ENCODE data around the gene THSD7B.

Gene THSD7B

DNA sequence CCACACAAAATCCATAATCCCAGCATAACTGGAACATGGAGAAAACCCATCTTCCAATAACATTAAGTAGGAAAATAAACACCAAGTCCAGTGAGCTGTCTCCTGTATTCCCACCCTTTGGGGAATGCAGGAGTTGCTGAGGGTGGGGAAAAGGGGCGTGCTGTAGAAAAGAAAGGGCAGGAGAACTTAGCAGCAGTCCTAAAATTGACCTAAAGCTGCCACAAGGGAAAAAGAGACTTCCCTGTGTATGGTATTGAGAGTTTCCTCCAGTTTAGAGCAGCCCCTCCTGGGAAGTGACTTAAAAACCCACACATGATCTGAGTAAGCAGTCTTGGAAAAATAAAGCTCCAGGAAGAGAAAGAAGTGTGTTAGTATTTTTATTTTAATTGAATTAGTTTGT, 428.8 kb downstream of the THSD7B start:
- no peak overlapping the region for H3K27ac ChIP-seq (ENCODE audit: low read depth, low read length)
- H3K9ac ChIP-seq (ENCODE audit: low read depth, low read length): no peak overlapping the region
- peaks cover 4% of the 10 kb centered on the region; the same call in 1 of the 2 replicates for H3K27me3 ChIP-seq (ENCODE audit: insufficient read depth, low read length)
- 13% methylated on average over 1 of the region's 1 CpG for WGBS
- no peaks in the 10 kb centered on the region for H3K36me3 ChIP-seq (ENCODE audit: insufficient read depth, low read length)
- H3K9me3 ChIP-seq (ENCODE audit: insufficient read depth, low read depth, low read length): no peaks in the 10 kb centered on the region
- no peak overlapping the region for H3K4me3 ChIP-seq (ENCODE audit: low read length)
- peaks cover 10% of the 10 kb centered on the region for H3K4me1 ChIP-seq (ENCODE audit: insufficient read depth, low read length)

DNA sequence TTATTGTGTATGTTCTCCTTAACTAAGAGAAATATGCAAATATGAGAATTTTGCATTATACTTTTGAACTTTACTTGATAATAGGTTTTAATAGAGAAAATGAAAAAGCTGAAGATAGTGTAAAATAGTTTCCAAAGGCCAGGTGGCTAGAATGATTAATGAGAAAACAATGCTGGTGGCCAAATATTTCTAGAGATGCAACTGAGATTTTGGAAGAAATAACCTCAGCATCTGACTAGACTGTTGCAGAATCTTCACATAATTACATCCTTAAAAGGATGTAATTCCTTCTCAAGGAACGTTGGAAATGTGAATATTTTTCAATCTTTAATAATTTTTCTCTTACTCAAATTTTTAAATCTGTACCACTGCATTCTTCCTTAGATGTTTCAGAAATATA, 434.4 kb downstream of the THSD7B start:
- no peaks in the 10 kb centered on the region for H3K4me1 ChIP-seq (ENCODE audit: insufficient read depth, low read length)
- no peaks in the 10 kb centered on the region for H3K27me3 ChIP-seq (ENCODE audit: insufficient read depth, low read length)
- H3K27ac ChIP-seq (ENCODE audit: low read depth, low read length): no peak overlapping the region
- H3K9ac ChIP-seq (ENCODE audit: low read depth, low read length): no peak overlapping the region
- no peaks in the 10 kb centered on the region for H3K9me3 ChIP-seq (ENCODE audit: insufficient read depth, low read depth, low read length)
- no peaks in the 10 kb centered on the region for H3K36me3 ChIP-seq (ENCODE audit: insufficient read depth, low read length)
- WGBS: 100% methylated on average over 1 of the region's 1 CpG
- H3K4me3 ChIP-seq (ENCODE audit: low read length): no peak overlapping the region

DNA sequence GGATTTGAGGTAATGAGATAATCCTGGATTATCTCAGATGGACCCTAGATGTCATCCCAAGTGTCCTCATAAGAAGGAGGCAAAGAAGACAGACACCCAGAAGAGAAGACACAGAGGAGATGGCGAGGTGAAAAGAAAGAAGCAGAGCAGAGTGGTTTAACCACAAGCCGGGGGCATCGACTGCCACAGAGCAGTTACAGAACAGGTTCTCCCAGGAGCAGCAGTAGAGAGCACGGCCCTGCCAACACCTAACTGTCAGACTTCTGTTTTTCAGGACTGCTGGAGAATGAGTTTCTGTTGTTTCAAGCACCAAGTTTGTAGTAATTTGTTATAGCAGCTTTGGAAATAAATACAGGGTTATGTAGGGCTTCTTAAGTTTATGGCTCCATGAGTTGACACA, 437.0 kb downstream of the THSD7B start:
- no peak overlapping the region for H3K9ac ChIP-seq (ENCODE audit: low read depth, low read length)
- H3K36me3 ChIP-seq (ENCODE audit: insufficient read depth, low read length): no peaks in the 10 kb centered on the region
- H3K27ac ChIP-seq (ENCODE audit: low read depth, low read length): no peak overlapping the region
- H3K9me3 ChIP-seq (ENCODE audit: insufficient read depth, low read depth, low read length): no peaks in the 10 kb centered on the region
- H3K4me3 ChIP-seq (ENCODE audit: low read length): no peak overlapping the region
- peaks cover 20% of the 10 kb centered on the region for H3K4me1 ChIP-seq (ENCODE audit: insufficient read depth, low read length)
- WGBS: 81% methylated on average over 4 of the region's 4 CpGs
- no peaks in the 10 kb centered on the region for H3K27me3 ChIP-seq (ENCODE audit: insufficient read depth, low read length)

DNA sequence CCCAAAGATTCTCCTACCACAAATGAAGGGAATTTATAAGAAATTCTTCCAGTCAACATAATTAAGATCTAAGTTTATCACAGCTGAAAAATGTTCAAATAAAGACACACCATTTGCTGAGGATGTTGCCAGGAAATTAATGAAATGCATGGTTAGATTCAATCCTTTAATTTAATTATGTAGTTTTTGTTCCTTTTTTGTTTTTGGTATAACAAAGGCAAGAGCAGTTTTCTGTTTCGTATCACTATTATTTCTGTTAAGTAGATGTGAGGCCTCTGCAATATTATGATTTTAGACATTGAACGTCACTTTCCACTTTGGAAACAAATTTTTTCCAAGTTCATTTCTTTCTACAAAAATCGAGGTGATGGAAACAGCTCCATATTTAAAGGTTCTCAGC, 440.0 kb downstream of the THSD7B start:
- Histone ChIP-seq H3K27me3 (ENCODE audit: insufficient read depth, low read length) (no peaks in the 10 kb centered on the region), H3K4me1 (ENCODE audit: insufficient read depth, low read length) (peaks cover 44% of the 10 kb centered on the region), H3K27ac (ENCODE audit: low read depth, low read length) (no peak overlapping the region), H3K4me3 (ENCODE audit: low read length) (no peak overlapping the region), H3K9me3 (ENCODE audit: insufficient read depth, low read depth, low read length) (no peaks in the 10 kb centered on the region), H3K9ac (ENCODE audit: low read depth, low read length) (no peak overlapping the region), H3K36me3 (ENCODE audit: insufficient read depth, low read length) (no peaks in the 10 kb centered on the region)
- 98% methylated on average over 3 of the region's 3 CpGs for WGBS

DNA sequence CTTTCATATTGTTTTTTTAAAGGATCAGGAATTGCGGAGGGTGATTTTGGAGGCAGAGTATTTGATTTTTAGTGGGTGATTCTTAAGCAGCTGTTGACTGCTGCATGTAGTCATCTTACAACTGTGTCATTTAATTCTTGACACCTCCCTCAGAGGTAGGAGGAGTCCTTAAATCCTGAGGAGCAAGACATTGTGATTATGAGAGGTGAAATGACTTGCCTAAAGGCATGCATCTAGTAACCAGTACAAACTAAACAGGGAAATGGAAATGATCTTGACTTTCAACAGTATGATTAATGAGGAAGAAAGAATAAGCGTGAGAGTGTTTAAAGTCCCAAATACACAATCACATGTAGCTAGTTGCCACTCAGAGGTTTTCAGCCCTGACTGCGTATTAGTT, 440.7 kb downstream of the THSD7B start:
- no peaks in the 10 kb centered on the region for H3K27me3 ChIP-seq (ENCODE audit: insufficient read depth, low read length)
- no peak overlapping the region for H3K4me3 ChIP-seq (ENCODE audit: low read length)
- H3K9me3 ChIP-seq (ENCODE audit: insufficient read depth, low read depth, low read length): no peaks in the 10 kb centered on the region
- H3K36me3 ChIP-seq (ENCODE audit: insufficient read depth, low read length): no peaks in the 10 kb centered on the region
- WGBS: 76% methylated on average over 2 of the region's 3 CpGs
- no peak overlapping the region for H3K9ac ChIP-seq (ENCODE audit: low read depth, low read length)
- peaks cover 44% of the 10 kb centered on the region for H3K4me1 ChIP-seq (ENCODE audit: insufficient read depth, low read length)
- no peak overlapping the region for H3K27ac ChIP-seq (ENCODE audit: low read depth, low read length)

DNA sequence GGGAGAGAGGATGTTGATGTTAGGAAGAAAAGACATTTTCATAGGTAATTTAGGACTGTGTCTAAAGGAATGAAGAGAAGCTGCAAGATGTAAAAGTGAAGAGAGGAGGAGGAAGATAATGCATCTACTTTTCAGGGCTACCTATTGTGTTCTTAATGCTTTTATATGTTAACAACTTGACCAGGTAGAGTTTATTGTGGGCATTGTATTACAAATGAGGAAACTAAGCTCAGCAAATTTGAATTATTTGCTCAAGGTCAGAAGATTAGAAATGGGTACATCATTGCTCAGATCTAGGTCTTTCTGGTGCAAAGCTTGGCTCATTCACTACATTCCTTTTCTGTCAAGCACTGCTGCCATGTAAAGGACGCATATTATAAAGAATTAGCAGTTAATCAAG, 441.7 kb downstream of the THSD7B start:
- no peak overlapping the region for H3K4me3 ChIP-seq (ENCODE audit: low read length)
- no peak overlapping the region for H3K27ac ChIP-seq (ENCODE audit: low read depth, low read length)
- no peaks in the 10 kb centered on the region for H3K36me3 ChIP-seq (ENCODE audit: insufficient read depth, low read length)
- H3K9ac ChIP-seq (ENCODE audit: low read depth, low read length): no peak overlapping the region
- H3K27me3 ChIP-seq (ENCODE audit: insufficient read depth, low read length): no peaks in the 10 kb centered on the region
- H3K4me1 ChIP-seq (ENCODE audit: insufficient read depth, low read length): peaks cover 44% of the 10 kb centered on the region
- WGBS: 33% methylated on average over 1 of the region's 1 CpG
- no peaks in the 10 kb centered on the region for H3K9me3 ChIP-seq (ENCODE audit: insufficient read depth, low read depth, low read length)

DNA sequence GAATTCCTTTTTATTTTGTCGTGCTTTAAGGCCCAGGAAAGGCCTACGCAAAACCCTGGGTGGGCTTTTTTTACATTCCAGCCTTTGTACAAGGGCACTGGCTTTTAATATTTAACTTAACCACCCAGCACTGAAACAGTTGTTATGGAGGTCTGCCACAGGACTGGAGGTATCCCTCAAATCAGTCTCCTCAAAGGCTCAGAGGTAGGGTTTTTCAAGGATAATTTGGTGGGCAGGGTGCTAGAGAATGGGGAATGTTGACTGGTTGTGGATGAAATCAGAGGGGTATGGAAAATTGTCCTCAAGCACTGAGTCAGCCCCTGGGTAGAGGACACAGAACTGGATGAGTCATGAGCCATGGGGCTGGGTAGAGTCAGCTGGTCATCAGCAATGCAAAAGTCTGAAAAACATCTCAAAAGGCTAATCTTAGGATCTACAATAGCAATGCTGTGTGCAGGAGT, 443.1 kb downstream of the THSD7B start:
- Histone ChIP-seq H3K27ac (ENCODE audit: low read depth, low read length) (no peak overlapping the region), H3K36me3 (ENCODE audit: insufficient read depth, low read length) (no peaks in the 10 kb centered on the region)

DNA sequence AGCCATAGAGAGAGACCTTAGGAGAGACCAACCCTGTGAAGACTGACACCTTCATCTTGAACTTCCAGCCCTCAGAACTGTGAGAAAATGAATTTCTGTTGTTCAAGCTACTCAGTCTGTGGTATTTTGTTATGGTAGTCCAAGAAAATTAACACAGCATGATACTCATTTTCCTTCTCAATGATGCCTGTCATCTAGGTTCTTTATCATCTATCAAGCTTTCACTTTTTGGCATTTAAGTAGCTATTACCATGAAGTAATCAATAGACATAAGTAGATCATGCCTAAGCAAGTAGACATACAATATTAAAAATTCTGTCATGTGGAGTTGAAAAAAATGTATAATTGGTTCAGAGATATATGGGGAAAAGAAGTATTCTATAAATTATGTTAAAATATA, 444.7 kb downstream of the THSD7B start:
- Histone ChIP-seq H3K9me3 (ENCODE audit: insufficient read depth, low read depth, low read length) (no peaks in the 10 kb centered on the region), H3K4me1 (ENCODE audit: insufficient read depth, low read length) (peaks cover 44% of the 10 kb centered on the region), H3K27me3 (ENCODE audit: insufficient read depth, low read length) (no peaks in the 10 kb centered on the region), H3K27ac (ENCODE audit: low read depth, low read length) (no peak overlapping the region), H3K9ac (ENCODE audit: low read depth, low read length) (no peak overlapping the region), H3K4me3 (ENCODE audit: low read length) (no peak overlapping the region), H3K36me3 (ENCODE audit: insufficient read depth, low read length) (no peaks in the 10 kb centered on the region)

More for the DNA sequence above, 443.1 kb downstream of the THSD7B start:
- 86% methylated on average over 2 of the region's 2 CpGs for WGBS
- no peaks in the 10 kb centered on the region for H3K9me3 ChIP-seq (ENCODE audit: insufficient read depth, low read depth, low read length)
- H3K9ac ChIP-seq (ENCODE audit: low read depth, low read length): no peak overlapping the region
- H3K4me3 ChIP-seq (ENCODE audit: low read length): no peak overlapping the region
- peaks cover 44% of the 10 kb centered on the region for H3K4me1 ChIP-seq (ENCODE audit: insufficient read depth, low read length)
- no peaks in the 10 kb centered on the region for H3K27me3 ChIP-seq (ENCODE audit: insufficient read depth, low read length)

DNA sequence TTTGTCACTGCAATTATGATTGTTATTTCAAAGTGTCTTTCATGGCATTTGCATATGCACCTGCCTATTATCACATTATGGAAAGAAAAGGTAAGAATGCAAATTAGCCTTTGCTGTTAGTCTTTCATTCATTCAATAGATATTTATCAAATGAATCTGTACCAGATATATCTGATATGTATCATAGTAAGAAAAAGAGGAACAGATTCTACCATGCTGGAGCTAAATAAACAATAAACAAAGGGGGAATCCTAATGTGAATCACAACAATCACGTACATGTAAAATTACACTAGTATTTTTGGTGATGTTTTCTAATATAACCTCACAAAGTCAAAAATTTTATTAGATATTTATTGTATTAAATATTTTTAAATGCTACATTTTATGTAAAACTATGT, 446.4 kb downstream of the THSD7B start:
- Histone ChIP-seq H3K9me3 (ENCODE audit: insufficient read depth, low read depth, low read length) (no peaks in the 10 kb centered on the region), H3K9ac (ENCODE audit: low read depth, low read length) (no peak overlapping the region), H3K27me3 (ENCODE audit: insufficient read depth, low read length) (no peaks in the 10 kb centered on the region), H3K27ac (ENCODE audit: low read depth, low read length) (no peak overlapping the region), H3K4me3 (ENCODE audit: low read length) (no peak overlapping the region), H3K36me3 (ENCODE audit: insufficient read depth, low read length) (no peaks in the 10 kb centered on the region), H3K4me1 (ENCODE audit: insufficient read depth, low read length) (peaks cover 27% of the 10 kb centered on the region)
- WGBS: no CpG with 5 or more reads among the region's 1 CpG

DNA sequence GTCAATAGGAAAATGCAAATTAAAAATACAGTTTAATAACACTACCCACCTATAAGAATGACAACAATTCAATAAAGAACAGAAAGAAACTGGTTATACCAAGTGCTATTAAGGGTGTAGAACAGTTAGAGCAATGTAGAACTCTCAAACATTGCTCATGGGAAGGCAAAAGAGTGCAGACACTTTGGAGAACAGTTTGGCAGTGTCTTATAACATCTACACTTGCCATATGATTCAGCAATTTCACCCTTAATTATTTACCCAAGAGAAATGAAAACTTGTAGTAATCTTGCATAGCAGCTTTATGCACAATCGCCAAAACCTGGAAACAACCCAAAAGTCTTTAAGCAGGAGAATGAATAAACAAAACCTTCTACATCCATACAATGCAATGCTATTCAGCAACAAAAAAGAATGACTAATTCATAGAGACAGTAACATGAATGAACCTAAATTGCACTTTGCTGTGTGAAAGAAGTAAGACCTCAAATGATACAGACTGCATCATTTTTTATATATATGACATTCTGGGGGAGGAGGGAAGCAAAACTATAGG, 455.2 kb downstream of the THSD7B start:
- no peaks in the 10 kb centered on the region for H3K9me3 ChIP-seq (ENCODE audit: insufficient read depth, low read depth, low read length)
- no peak overlapping the region for H3K9ac ChIP-seq (ENCODE audit: low read depth, low read length)
- peaks cover 7% of the 10 kb centered on the region; the same call in 1 of the 2 replicates for H3K4me1 ChIP-seq (ENCODE audit: insufficient read depth, low read length)
- no peaks in the 10 kb centered on the region for H3K36me3 ChIP-seq (ENCODE audit: insufficient read depth, low read length)
- 95% methylated on average over 1 of the region's 1 CpG for WGBS
- H3K27ac ChIP-seq (ENCODE audit: low read depth, low read length): no peak overlapping the region
- no peaks in the 10 kb centered on the region for H3K27me3 ChIP-seq (ENCODE audit: insufficient read depth, low read length)
- H3K4me3 ChIP-seq (ENCODE audit: low read length): no peak overlapping the region

DNA sequence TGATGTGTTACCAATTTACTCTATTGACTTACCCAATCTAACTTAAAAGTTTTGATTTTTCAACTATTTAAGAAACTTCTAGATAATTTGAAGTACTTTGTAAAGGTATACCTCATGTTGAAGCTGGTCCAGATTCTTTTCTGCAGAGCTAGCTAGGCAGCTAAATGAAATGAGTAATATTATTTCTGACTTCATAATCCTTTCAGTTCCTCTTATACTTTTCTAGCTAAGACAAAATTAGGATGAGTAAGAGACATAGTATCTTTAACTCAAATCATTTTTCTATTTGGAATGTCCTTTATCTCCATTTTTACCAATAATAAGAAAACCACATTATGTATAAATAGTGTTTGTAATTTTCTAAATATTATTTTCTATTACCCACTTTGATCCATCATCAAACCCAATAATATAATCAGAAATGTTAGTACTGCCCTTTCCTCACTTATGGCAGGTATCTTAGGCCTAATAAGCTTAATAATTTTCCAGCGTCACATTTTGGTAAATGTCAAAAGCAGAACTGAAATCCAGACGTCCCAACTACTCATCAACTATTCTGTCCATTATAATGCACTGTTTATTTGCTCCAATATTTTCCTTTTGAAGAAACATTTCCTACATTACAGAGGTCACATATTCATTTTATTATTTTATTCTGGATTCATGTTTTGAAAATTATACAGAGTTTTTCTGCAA, 456.6 kb downstream of the THSD7B start:
- Histone ChIP-seq H3K27me3 (ENCODE audit: insufficient read depth, low read length) (no peaks in the 10 kb centered on the region), H3K9me3 (ENCODE audit: insufficient read depth, low read depth, low read length) (no peaks in the 10 kb centered on the region), H3K4me1 (ENCODE audit: insufficient read depth, low read length) (peaks cover 7% of the 10 kb centered on the region; the same call in 1 of the 2 replicates), H3K36me3 (ENCODE audit: insufficient read depth, low read length) (no peaks in the 10 kb centered on the region), H3K4me3 (ENCODE audit: low read length) (no peak overlapping the region), H3K9ac (ENCODE audit: low read depth, low read length) (no peak overlapping the region), H3K27ac (ENCODE audit: low read depth, low read length) (no peak overlapping the region)
- 93% methylated on average over 2 of the region's 2 CpGs for WGBS
